ENCODE results near the gene BABAM2. TPM values are rescaled to one million over a fixed set of nuclear protein-coding genes. Genes with fewer than 3 reads are reported as not detected.

BABAM2 gene
- total RNA-seq, 2 experiments from 2014 or later: 50.7 to 51.0 TPM

- peaks cover 16% of the 10 kb centered on the region for H3K36me3 Mint-ChIP-seq
- H3K9me3 Mint-ChIP-seq: no peaks in the 10 kb centered on the region
- H3K27ac Mint-ChIP-seq: no peak overlapping the region
- ATAC-seq (ENCODE audit: low read depth): no peak
- POLR2A ChIA-PET: no interaction called here
- H3K4me1 Mint-ChIP-seq: peaks cover 6% of the 10 kb centered on the region
- H3K4me3 Mint-ChIP-seq: no peak overlapping the region
- DNase-seq: no peak
- H3K27me3 Mint-ChIP-seq: no peaks in the 10 kb centered on the region
Measured at GRCh38 chr2:28282861-28283646, 392.5 kb downstream of the BABAM2 start.

GRCh38 chr2:28283861-28284260 is 393.3 kb downstream of the BABAM2 start:
- no peak for DNase-seq
- POLR2A ChIA-PET: no interaction called here
- no peak for ATAC-seq (ENCODE audit: low read depth)
- Mint-ChIP-seq H3K27me3 (no peaks in the 10 kb centered on the region), H3K36me3 (peaks cover 9% of the 10 kb centered on the region), H3K27ac (no peak overlapping the region), H3K9me3 (no peaks in the 10 kb centered on the region), H3K4me1 (peaks cover 4% of the 10 kb centered on the region), H3K4me3 (no peak overlapping the region)

- Mint-ChIP-seq H3K36me3 (peaks cover 7% of the 10 kb centered on the region), H3K27ac (no peak overlapping the region), H3K4me3 (no peak overlapping the region), H3K27me3 (no peaks in the 10 kb centered on the region), H3K4me1 (peaks cover 4% of the 10 kb centered on the region), H3K9me3 (no peaks in the 10 kb centered on the region)
- ATAC-seq (ENCODE audit: low read depth) (no peak), DNase-seq (no peak)
- POLR2A ChIA-PET: no interaction called here
Measured at GRCh38 chr2:28286678-28287077, 396.1 kb downstream of the BABAM2 start.

GRCh38 chr2:28287256-28287915 is 396.9 kb downstream of the BABAM2 start:
- Mint-ChIP-seq H3K4me3 (no peak overlapping the region), H3K9me3 (no peaks in the 10 kb centered on the region), H3K4me1 (peaks cover 3% of the 10 kb centered on the region), H3K27ac (no peak overlapping the region), H3K27me3 (no peaks in the 10 kb centered on the region), H3K36me3 (peaks cover 7% of the 10 kb centered on the region)
- ATAC-seq (ENCODE audit: low read depth): no peak
- DNase-seq: no peak
- POLR2A ChIA-PET: no interaction called here

- Mint-ChIP-seq H3K9me3 (no peaks in the 10 kb centered on the region), H3K27ac (no peak overlapping the region), H3K36me3 (peaks cover 7% of the 10 kb centered on the region), H3K4me3 (no peak overlapping the region), H3K27me3 (no peaks in the 10 kb centered on the region), H3K4me1 (peaks cover 3% of the 10 kb centered on the region)
- POLR2A ChIA-PET: no interaction called here
- DNase-seq (no peak), ATAC-seq (ENCODE audit: low read depth) (no peak)
Measured at GRCh38 chr2:28288620-28289019, 398.1 kb downstream of the BABAM2 start.

- no peaks in the 10 kb centered on the region for H3K27me3 Mint-ChIP-seq
- H3K4me3 Mint-ChIP-seq: no peak overlapping the region
- ATAC-seq (ENCODE audit: low read depth): no peak
- no peak for DNase-seq
- POLR2A ChIA-PET: no interaction called here
- H3K36me3 Mint-ChIP-seq: peaks cover 3% of the 10 kb centered on the region
- H3K9me3 Mint-ChIP-seq: no peaks in the 10 kb centered on the region
- H3K4me1 Mint-ChIP-seq: peaks cover 3% of the 10 kb centered on the region
- no peak overlapping the region for H3K27ac Mint-ChIP-seq
Measured at GRCh38 chr2:28291811-28292440, 401.4 kb downstream of the BABAM2 start.

- ATAC-seq (ENCODE audit: low read depth): no peak
- Mint-ChIP-seq H3K27ac (no peak overlapping the region), H3K9me3 (no peaks in the 10 kb centered on the region), H3K4me1 (peaks cover under 1% of the 10 kb centered on the region), H3K27me3 (no peaks in the 10 kb centered on the region), H3K4me3 (no peak overlapping the region), H3K36me3 (peaks cover 1% of the 10 kb centered on the region)
- no peak for DNase-seq
- POLR2A ChIA-PET: no interaction called here
Measured at GRCh38 chr2:28292491-28292890, 402.0 kb downstream of the BABAM2 start.

GRCh38 chr2:28293416-28293815 is 402.9 kb downstream of the BABAM2 start:
- Mint-ChIP-seq H3K4me1 (no peaks in the 10 kb centered on the region), H3K9me3 (no peaks in the 10 kb centered on the region), H3K36me3 (peaks cover 3% of the 10 kb centered on the region), H3K27me3 (no peaks in the 10 kb centered on the region), H3K27ac (no peak overlapping the region), H3K4me3 (no peak overlapping the region)
- DNase-seq (no peak), ATAC-seq (ENCODE audit: low read depth) (no peak)
- POLR2A ChIA-PET: no interaction called here

- DNase-seq (no peak), ATAC-seq (ENCODE audit: low read depth) (no peak)
- H3K9me3 Mint-ChIP-seq: no peaks in the 10 kb centered on the region
- POLR2A ChIA-PET: interaction anchor here (0.7 kb wide), 1 partner anchor 27 kb away, joined by 3 read pairs; no protein-coding TSS in a partner anchor
- H3K4me1 Mint-ChIP-seq: no peaks in the 10 kb centered on the region
- H3K36me3 Mint-ChIP-seq: peaks cover 8% of the 10 kb centered on the region
- H3K27me3 Mint-ChIP-seq: no peaks in the 10 kb centered on the region
- H3K4me3 Mint-ChIP-seq: no peak overlapping the region
- H3K27ac Mint-ChIP-seq: no peak overlapping the region
Measured at GRCh38 chr2:28294451-28294850, 403.9 kb downstream of the BABAM2 start.

GRCh38 chr2:28296243-28296642 is 405.7 kb downstream of the BABAM2 start:
- Mint-ChIP-seq H3K9me3 (no peaks in the 10 kb centered on the region), H3K27me3 (no peaks in the 10 kb centered on the region), H3K36me3 (peaks cover 20% of the 10 kb centered on the region), H3K4me3 (no peak overlapping the region), H3K4me1 (peaks cover 8% of the 10 kb centered on the region), H3K27ac (no peak overlapping the region)
- POLR2A ChIA-PET: no interaction called here
- ATAC-seq (ENCODE audit: low read depth) (no peak), DNase-seq (no peak)

- Mint-ChIP-seq H3K4me3 (no peak overlapping the region), H3K4me1 (peaks cover 8% of the 10 kb centered on the region), H3K27me3 (no peaks in the 10 kb centered on the region), H3K9me3 (no peaks in the 10 kb centered on the region), H3K27ac (no peak overlapping the region), H3K36me3 (peaks cover 24% of the 10 kb centered on the region)
- ATAC-seq (ENCODE audit: low read depth): no peak
- no peak for DNase-seq
- POLR2A ChIA-PET: no interaction called here
Measured at GRCh38 chr2:28296904-28297303, 406.4 kb downstream of the BABAM2 start.

- POLR2A ChIA-PET: no interaction called here
- no peak overlapping the region for H3K27ac Mint-ChIP-seq
- ATAC-seq (ENCODE audit: low read depth) (no peak), DNase-seq (no peak)
- no peaks in the 10 kb centered on the region for H3K27me3 Mint-ChIP-seq
- peaks cover 8% of the 10 kb centered on the region for H3K4me1 Mint-ChIP-seq
- no peak overlapping the region for H3K4me3 Mint-ChIP-seq
- peaks cover 27% of the 10 kb centered on the region for H3K36me3 Mint-ChIP-seq
- no peaks in the 10 kb centered on the region for H3K9me3 Mint-ChIP-seq
Measured at GRCh38 chr2:28297531-28297930, 407.0 kb downstream of the BABAM2 start.

- POLR2A ChIA-PET: interaction anchor here (1.2 kb wide), 1 partner anchor 23 kb away, joined by 3 read pairs; no protein-coding TSS in a partner anchor
- ATAC-seq (ENCODE audit: low read depth): no peak
- H3K36me3 Mint-ChIP-seq: peaks cover 35% of the 10 kb centered on the region
- H3K27me3 Mint-ChIP-seq: no peaks in the 10 kb centered on the region
- peaks cover 8% of the 10 kb centered on the region for H3K4me1 Mint-ChIP-seq
- no peak overlapping the region for H3K4me3 Mint-ChIP-seq
- peaks cover 2% of the 10 kb centered on the region for H3K9me3 Mint-ChIP-seq
- DNase-seq: no peak
- H3K27ac Mint-ChIP-seq: no peak overlapping the region
Measured at GRCh38 chr2:28298406-28298805, 407.9 kb downstream of the BABAM2 start.
